ENCODE results near the gene DNAH17.
"Not testable (repeated sequence)": the region's sequence is repeated elsewhere in the genome, so short reads cannot be mapped to it uniquely, and the experiment has no call there.

Gene DNAH17

DNA sequence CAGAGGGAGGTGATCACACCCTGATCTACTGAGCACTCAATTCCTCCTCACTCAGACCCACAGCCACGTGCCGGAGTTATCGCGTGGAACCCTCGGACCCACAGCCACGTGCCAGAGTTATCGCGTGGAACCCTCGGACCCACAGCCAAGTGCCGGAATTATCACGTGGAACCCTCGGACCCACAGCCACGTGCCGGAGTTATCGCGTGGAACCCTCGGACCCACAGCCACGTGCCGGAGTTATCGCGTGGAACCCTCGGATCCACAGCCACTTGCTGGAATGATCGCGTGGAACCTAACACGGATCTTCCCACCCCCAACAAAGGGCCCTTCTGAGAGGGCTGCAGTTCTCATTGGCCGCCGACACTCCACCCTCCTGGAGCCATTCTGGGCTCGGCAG lies 101.0 kb downstream of the DNAH17 start:
- DNase-seq = no peak

DNA sequence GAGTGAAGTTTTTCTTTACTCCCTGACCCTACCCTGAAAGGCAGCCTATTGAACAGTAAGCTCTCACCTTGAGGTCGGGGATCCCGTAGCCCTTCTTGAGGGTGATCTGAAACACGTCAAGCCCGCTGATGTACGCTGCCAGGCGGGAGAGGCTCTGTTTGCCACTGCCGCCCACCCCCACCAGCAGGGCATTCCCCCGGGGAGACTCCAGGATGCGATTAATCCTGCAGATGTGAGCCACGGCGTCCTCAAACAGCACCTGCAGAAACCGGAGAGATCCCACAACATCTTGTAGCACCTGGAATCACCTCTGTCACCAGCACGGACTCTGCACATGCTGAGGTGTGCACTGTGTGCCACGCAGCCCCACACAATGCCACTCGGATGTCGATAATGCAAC lies 102.0 kb downstream of the DNAH17 start:
- no peak for DNase-seq

- no peak for DNase-seq
Measured at GRCh38 chr17:78474614-78475146, 102.5 kb downstream of the DNAH17 start.

DNA sequence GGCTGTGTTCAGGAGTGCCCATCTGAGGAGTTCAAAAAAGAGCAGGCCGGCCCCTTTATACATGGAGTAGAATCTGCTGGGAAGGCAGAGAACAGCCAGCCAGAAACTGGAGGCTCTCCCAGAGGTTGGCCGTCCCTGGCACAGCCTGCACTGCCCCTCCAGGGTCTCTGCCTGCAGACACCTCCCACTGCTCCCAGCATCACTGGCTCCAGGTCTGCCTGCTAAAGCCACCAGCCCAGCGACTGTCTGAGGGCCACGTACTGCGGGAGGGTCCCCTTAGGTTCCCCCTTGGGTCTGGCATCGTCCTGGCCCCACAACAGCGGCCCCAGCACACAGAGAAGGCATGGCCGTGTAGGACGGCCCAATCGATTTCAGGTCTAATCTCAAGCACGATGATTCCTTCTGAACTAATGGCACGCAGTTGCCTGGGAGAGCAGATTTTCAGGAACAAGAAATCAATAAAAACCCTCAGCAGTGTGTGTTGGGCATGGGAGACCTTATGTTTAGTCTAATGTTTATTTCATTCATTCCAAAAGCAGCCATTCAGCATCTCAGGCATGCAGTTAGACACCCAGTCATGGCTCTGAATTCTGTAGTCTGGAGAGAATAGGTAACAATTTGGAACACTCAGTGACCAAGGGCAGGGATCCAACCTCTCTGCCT lies 103.1 kb downstream of the DNAH17 start:
- no peak for DNase-seq

DNA sequence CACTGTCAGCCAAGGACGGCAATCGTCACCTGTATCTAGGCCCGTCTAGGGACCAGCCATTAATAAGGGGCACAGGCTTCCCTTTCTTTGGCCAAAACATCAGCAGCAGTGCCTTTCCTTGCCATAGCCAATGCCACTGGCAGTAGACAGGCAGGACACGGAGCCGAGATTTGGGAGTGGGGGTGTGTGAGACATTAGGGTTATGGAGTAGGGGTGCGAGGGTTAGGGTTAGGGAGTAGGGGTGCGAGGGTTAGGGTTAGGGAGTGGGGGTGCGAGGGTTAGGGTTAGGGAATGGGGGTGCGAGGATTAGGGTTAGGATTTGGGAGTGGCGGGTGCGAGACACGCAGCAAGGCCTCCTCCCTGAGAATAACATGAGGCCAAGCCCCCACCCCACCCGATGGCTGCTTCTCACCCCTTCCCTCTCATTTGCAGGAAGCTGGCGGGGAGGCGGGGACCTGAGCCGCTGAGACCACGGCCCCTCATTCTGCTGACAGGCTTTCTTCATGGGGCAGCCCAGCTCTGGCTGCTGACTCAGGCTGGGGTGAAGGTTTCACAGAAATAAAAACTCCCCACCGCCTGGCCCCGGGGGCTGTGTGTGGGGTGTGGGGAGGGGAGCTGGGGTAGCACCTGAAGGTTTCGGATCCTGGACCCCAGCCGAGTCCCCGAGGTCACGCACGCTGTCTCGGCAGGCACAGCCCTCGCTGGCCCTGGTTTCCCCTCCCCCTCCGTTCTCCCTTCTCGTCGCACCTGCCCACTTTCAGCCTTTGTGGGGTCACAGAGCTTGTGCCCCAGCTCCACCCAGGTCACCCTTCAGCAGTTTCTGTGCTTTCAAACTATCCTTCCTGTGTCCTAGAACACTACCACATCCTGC lies 104.9 kb downstream of the DNAH17 start:
- no peak for DNase-seq

GRCh38 chr17:78471635-78472034 lies 105.6 kb downstream of the DNAH17 start:
- DNase-seq = no peak

GRCh38 chr17:78469443-78469842 lies 107.8 kb downstream of the DNAH17 start:
- DNase-seq = no peak

DNA sequence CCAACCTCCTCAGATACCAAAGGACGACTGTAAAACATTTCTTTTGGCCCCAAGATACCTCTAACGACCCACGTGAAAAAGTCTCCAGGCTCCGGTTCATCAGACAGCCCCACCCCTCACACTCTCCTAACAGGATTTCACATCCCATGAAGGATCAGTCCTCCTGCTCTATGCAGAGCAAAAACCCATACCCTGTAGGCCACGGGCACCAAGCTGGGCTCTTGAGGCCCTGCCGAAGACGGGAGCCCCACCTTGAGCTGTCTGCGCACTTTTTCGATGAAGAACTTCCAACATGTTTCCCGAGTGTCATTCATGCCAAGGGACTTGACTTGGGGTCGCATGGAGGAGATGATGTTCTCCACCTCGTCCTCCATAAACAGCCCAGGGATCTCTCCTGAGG lies 108.8 kb downstream of the DNAH17 start:
- DNase-seq = no peak

GRCh38 chr17:78466786-78467715 lies 110.1 kb downstream of the DNAH17 start:
- no peak for DNase-seq

DNA sequence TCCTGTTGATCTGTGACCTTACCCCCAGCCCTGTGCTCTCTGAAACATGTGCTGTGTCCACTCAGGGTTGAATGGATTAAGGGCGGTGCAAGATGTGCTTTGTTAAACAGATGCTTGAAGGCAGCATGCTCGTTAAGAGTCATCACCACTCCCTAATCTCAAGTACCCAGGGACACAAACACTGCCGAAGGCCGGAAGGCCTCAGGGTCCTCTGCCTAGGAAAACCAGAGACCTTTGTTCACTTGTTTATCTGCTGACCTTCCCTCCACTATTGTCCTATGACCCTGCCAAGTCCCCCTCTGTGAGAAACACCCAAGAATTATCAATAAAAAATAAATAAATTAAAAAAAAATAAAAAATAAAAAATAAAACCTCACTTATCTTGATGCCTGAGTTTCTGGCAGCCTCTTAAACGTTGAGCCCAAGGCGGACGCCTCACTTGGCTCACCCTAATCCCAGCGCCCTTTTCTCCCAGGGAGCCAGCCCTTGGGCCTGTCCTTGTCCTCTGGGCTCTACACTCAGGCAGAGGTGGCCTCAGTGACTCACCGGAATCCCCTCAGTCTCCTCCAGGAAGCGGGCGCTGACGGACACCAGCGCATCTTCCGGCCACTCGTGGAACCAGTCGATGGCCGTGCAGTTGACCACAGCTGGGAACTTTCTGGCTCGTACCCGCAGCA lies 110.9 kb downstream of the DNAH17 start:
- DNase-seq = not testable (repeated sequence)

DNA sequence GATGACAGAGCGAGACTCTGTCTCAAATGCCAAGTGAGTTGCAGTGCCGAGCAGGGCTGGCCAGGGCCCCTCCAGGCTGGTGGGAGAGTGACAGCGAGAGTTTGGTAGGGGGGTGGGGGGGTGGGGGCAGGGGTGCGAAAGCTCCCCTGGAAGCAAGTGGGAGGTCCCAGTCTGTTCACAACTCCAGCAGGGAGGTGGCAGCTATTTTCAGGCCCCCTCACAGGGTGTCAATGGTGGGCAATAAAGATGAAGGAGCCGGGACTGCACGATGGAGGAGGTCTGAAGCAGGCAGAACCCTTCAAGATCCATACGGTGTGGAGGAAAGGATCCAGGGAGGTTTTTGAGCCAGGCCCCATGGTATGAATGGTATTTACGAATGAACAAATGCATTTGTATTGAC lies 115.0 kb downstream of the DNAH17 start:
- DNase-seq = no peak

DNA sequence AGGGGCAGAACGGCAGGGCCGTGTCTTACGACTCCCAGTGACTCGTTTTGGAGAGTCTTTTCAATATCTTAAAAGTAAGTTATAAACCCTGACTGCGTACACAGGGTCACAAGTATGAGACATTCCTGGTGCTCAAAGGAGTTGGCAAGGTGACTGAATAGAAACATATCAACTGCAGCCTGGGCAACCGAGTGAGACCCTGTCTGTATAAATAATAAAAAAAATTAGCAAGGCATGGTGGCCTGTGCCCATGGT lies 115.5 kb downstream of the DNAH17 start:
- DNase-seq = no peak

DNA sequence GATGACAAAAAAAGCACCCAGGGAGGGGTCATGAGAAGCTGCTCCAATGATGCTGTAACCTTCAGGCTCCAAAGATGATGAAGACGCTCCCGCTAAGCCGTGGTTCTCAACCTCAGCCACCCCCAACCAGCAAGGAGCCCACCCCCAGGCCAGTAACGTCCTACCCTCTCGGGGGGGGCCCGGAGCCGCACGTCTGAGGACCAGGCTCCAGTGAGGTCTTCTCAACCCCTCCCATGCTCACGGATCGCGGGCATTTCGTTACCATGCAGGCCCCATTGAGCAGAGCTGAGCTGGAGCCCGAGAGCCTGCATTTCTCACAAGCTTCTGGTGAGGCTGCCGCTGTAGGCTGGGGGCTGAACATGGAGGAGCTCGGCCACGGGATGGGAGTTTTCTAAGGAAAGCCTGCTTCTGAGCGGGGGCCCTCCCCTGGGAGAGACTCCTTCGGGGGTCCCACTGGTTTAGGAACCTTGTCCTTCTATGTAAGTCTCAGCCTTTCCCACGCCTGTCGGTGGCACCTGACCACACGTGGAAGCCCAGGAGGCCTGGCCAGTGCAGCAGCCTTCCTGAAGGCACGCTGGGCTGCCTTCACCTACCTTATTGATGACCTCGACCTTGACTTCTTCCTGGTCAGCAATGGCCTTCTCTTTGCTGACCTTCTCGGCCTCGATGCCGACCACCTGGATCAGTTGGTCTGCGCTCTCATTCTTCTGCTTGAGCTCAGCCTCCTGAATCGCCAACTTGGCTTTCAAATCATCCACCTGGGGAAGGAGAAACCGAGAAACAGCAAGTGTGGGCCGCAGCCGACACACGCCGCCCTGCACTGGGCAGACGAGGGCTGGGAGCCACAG lies 116.0 kb downstream of the DNAH17 start:
- no peak for DNase-seq

GRCh38 chr17:78460176-78460675 lies 117.0 kb downstream of the DNAH17 start:
- DNase-seq = no peak

GRCh38 chr17:78459696-78460095 lies 117.5 kb downstream of the DNAH17 start:
- no peak for DNase-seq

GRCh38 chr17:78458736-78459335 lies 118.4 kb downstream of the DNAH17 start:
- DNase-seq = no peak

DNA sequence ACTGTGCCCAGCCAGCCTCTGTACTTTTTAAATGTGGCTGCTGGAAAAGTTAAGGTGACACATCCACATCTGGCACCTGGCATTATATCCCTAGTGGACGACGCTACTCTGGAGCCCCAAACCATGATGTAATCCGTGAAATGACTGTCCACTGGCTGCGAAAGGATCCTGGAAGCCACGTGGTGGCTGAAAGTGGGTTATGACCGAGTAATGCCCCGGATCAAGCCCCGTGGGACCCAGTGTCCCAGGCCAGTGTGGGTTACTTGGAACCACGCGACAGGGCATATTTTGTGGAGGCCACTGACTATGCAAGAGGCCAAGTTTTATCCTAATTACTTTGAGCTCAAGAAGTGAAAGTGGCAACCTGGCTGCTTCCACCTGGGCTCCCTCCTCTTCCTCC lies 119.1 kb downstream of the DNAH17 start:
- DNase-seq = no peak

- no peak for DNase-seq
Measured at GRCh38 chr17:78454346-78454745, 122.8 kb downstream of the DNAH17 start.

DNA sequence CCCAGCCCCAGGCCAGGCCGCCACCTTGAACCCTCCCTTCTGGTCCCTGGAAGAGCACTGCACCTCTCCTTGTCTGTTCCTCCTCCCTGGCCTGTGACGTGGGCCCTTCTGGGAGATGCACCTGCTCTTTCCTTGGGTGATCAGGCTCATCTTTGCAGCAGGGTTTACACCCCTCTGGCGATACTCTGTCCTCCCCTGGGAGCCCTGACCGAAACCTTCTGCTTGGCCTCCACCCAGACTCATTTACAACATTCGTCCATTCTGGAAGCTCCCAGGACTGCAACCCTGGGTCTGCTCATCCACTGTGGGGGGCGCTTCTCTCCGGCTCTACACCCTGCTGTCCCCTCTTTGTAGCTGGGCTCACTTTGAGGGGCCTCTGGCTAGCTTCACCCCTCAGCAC lies 125.4 kb downstream of the DNAH17 start:
- DNase-seq = no peak

DNA sequence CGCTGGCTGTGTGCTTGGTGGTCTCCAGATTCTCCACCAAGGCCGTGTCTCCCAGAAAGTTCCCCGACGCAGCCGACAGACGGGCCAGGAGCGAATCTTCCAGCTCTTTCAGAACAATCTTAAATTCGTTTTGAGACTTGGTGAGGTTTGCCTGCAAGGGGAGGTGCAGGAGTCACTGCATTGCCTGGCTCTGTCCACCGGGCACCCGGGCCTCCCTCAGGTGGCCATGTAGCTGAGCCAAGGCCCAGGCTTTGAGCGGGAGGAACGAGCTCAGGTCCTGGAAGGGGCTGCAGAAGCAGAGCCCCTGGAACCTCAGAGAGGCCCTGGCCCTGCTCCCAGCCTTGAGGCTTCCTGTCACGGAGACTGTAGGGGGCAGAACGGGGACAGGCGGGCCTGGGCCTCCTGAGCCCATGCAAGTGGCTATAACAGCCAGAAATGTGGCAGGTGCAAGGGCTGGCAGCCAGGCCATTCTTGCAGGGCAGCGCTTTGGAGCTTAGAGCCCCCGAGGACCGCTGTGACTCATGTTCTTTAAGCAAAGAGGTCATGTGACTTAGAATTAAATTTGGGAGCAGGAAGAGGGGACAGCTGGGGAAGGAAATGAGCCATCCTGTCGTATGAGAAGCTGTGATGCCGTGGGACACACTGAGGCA lies 126.4 kb downstream of the DNAH17 start:
- peak; percentile 47 to 55 (median 48) for DNase-seq
